Measurements from ENCODE around the gene CUL3. TPM values are rescaled to one million over a fixed set of nuclear protein-coding genes. Genes with fewer than 3 reads are reported as not detected.

CUL3 gene
- total RNA-seq, 1 experiment from 2014 or later: 95.7 TPM

GRCh38 chr2:224586127-224586695, 1.0 kb upstream of the CUL3 start (continued):
- TF ChIP-seq YY1 (IDR thresholded peaks at IDR 0.05; ENCODE audit: extremely low read depth, insufficient replicate concordance, low read depth, low read length): no peak

- POLR2A ChIA-PET: interaction anchor here (1.0 kb wide), 1 partner anchor 49 kb away, joined by 3 read pairs; no protein-coding TSS in a partner anchor
- H3K4me2 ChIP-seq (ENCODE audit: low read length): peak overlapping the region; percentile 44; the same call in 1 of the 2 replicates
- H2AFZ ChIP-seq (ENCODE audit: low read depth, low read length, poor library complexity, severe bottlenecking): no peak overlapping the region
- ATAC-seq (peak; percentile 21), DNase-seq (ENCODE audit: low read depth, low spot score) (no peak)
- H3K4me3 ChIP-seq (replicated peaks in 1 of 2; ENCODE audit: low read depth in 1 of 2, low read length in 2 of 2): peak overlapping the region; percentile 79 to 92
- H3K4me1 ChIP-seq (ENCODE audit: control insufficient read depth in 1 of 2, insufficient read depth in 2 of 2, low read length in 2 of 2): peaks cover 11 to 27% of the 10 kb centered on the region in 2 experiments; a peak in 3 of 4 replicates
- no peaks in the 10 kb centered on the region for H3K27me3 ChIP-seq (ENCODE audit: insufficient read depth, low read length)
- peaks cover 0 to 4% of the 10 kb centered on the region in 2 experiments; a peak in 1 of 4 replicates for H3K36me3 ChIP-seq (ENCODE audit: control insufficient read depth in 1 of 2, insufficient read depth in 2 of 2, low read length in 2 of 2)
- peaks cover 24% of the 10 kb centered on the region; the same call in 1 of the 2 replicates for H4K20me1 ChIP-seq (ENCODE audit: insufficient read depth)
- intact Hi-C loops (cut with micrococcal nuclease): loop anchor here (5.0 kb wide), 1 partner anchor 97 kb away; no protein-coding TSS in a partner anchor
- TF ChIP-seq EGR1 (IDR thresholded peaks at IDR 0.05; ENCODE audit: low read depth): no peak
- peak; percentile 99 for TF ChIP-seq ZFX (IDR thresholded peaks at IDR 0.05)
- no peak for TF ChIP-seq EZH2phosphoT487 (IDR thresholded peaks at IDR 0.05; ENCODE audit: borderline replicate concordance)
- TF ChIP-seq CTCF (IDR thresholded peaks at IDR 0.05 in 2 of 3, conservative IDR thresholded peaks at IDR 0.05 in 1 of 3; ENCODE audit: borderline replicate concordance in 1 of 3, insufficient read depth in 1 of 3, low read depth in 2 of 3, low read length in 2 of 3): no peak
- no peak for TF ChIP-seq MAX (IDR thresholded peaks at IDR 0.05)
- no peak for TF ChIP-seq RAD21 (IDR thresholded peaks at IDR 0.05; ENCODE audit: low read depth)
- TF ChIP-seq ZBTB33 (IDR thresholded peaks at IDR 0.05; ENCODE audit: extremely low read depth, insufficient replicate concordance, low read length): no peak
- TF ChIP-seq SRF (IDR thresholded peaks at IDR 0.05; ENCODE audit: low read depth): no peak
- peak overlapping the region; percentile 75 for H3K9ac ChIP-seq (ENCODE audit: low read length)
- peaks cover 50% of the 10 kb centered on the region for H3K79me2 ChIP-seq (ENCODE audit: insufficient read depth, low read length)
- BruUV-seq (replicated peaks): no TSS peak
- peak overlapping the region; percentile 92 for H3K27ac ChIP-seq (ENCODE audit: low read depth, low read length)
- CTCF ChIA-PET: interaction anchor here (1.0 kb wide), 1 partner anchor 66 kb away, joined by 5 read pairs; no protein-coding TSS in a partner anchor
- RAD21 ChIA-PET (ENCODE audit: low non-redundant PET in 1 of 2, low total read pairs in 2 of 2, uncharacterized antibody in 2 of 2, unreplicated experiment in 2 of 2): no interaction called here
- no peaks in the 10 kb centered on the region for H3K9me3 ChIP-seq (ENCODE audit: control insufficient read depth in 1 of 2, insufficient read depth in 1 of 2, low read depth in 1 of 2, low read length in 2 of 2)
- H3K9me2 ChIP-seq (ENCODE audit: insufficient read depth): no peaks in the 10 kb centered on the region
These were observed 365 bp downstream of the CUL3 start for GRCh38 chr2:224584785-224585210.
